Loucy (cell line): Measurements from ENCODE around the gene SLC25A18.

Experiments
- H2AFZ ChIP-seq: fragments of 200-600 bp; sonication (generic); 2 replicates; pipeline ENCODE4 v1.6.0; 2016; ENCODE audit warnings: antibody characterized with exemption, mild to moderate bottlenecking, low read length, moderate library complexity
- H3F3A ChIP-seq: fragments of 200-600 bp; 2 replicates; pipeline ENCODE4 v1.6.0; 2016; ENCODE audit warnings: antibody characterized with exemption, low read depth, mild to moderate bottlenecking
- H3K27me3 ChIP-seq: fragments of 200-600 bp; sonication (generic); 2 replicates; pipeline ENCODE4 v1.6.1; 2014; ENCODE audit warnings: low read length, mild to moderate bottlenecking; ENCODE audit not compliant: insufficient read depth, poor library complexity, severe bottlenecking
- H3K36me3 ChIP-seq: fragments of 200-600 bp; sonication (generic); 2 replicates; pipeline ENCODE4 v1.6.1; 2016; ENCODE audit warnings: low read length; ENCODE audit not compliant: insufficient read depth
- H3K4me1 ChIP-seq: fragments of 200-600 bp; sonication (generic); 2 replicates; pipeline ENCODE4 v1.5.1; 2014; ENCODE audit warnings: low read length, mild to moderate bottlenecking; ENCODE audit not compliant: insufficient read depth, poor library complexity, severe bottlenecking
- H3K4me2 ChIP-seq: fragments of 200-600 bp; sonication (generic); 2 replicates; pipeline ENCODE4 v1.6.0; 2014; ENCODE audit warnings: antibody characterized with exemption, low read length, low read depth, mild to moderate bottlenecking; ENCODE audit not compliant: poor library complexity, severe bottlenecking
- H3K4me3 ChIP-seq: fragments of 200-600 bp; sonication (generic); 2 replicates; pipeline ENCODE4 v1.5.1; 2014; ENCODE audit warnings: low read length, mild to moderate bottlenecking, mixed read lengths; ENCODE audit not compliant: poor library complexity, severe bottlenecking
- H3K79me2 ChIP-seq: fragments of 200-600 bp; sonication (generic); 2 replicates; pipeline ENCODE4 v1.6.1; 2014; ENCODE audit warnings: low read length; ENCODE audit not compliant: insufficient read depth
- H3K9ac ChIP-seq: fragments of 200-600 bp; sonication (generic); 2 replicates; pipeline ENCODE4 v1.6.0; 2014; ENCODE audit warnings: mild to moderate bottlenecking, low read depth, low read length, moderate library complexity; ENCODE audit not compliant: poor library complexity, severe bottlenecking
- H3K9me2 ChIP-seq: fragments of 200-600 bp; sonication (generic); replicated peaks from 2 replicates; pipeline ENCODE4 v1.6.1; 2016; ENCODE audit warnings: low read depth, low read length, mixed read lengths
- H3K9me3 ChIP-seq: fragments of 200-600 bp; sonication (generic); 2 replicates; pipeline ENCODE4 v1.6.1; 2014; ENCODE audit warnings: mild to moderate bottlenecking, antibody characterized with exemption, low read length, low read depth; ENCODE audit not compliant: insufficient read depth
- H4K20me1 ChIP-seq: fragments of 200-600 bp; sonication (generic); 2 replicates; pipeline ENCODE4 v1.6.0; 2014; ENCODE audit warnings: antibody characterized with exemption, low read length, mild to moderate bottlenecking; ENCODE audit not compliant: insufficient read depth, poor library complexity, severe bottlenecking
- EZH2phosphoT487 ChIP-seq: fragments of 200-600 bp; IDR thresholded peaks from 2 replicates; pipeline ENCODE4 v1.6.1; 2018; ENCODE audit warnings: antibody characterized with exemption, mild to moderate bottlenecking, moderate library complexity, borderline replicate concordance
- TF ChIP-seq, protein P1 (sequence below): fragments of 200-600 bp; sonication (generic); conservative IDR thresholded peaks from 2 replicates; pipeline ENCODE4 v1.5.1; 2014; ENCODE audit warnings: mild to moderate bottlenecking, antibody characterized with exemption, low read length

SLC25A18 gene

DNA sequence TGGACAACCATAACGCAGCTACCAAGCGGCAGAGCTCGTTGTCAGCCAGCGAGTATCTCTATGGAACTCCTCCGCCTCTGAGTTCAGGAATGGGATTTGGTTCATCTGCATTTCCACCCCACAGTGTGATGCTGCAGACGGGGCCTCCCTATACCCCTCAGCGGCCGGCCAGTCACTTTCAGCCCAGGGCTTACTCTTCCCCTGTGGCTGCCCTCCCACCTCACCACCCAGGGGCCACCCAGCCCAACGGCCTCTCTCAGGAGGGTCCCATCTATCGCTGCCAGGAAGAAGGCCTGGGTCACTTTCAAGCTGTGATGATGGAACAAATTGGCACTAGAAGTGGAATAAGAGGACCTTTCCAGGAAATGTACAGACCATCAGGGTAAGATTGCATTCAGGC is 14.1 kb upstream of the SLC25A18 start:
- Histone ChIP-seq H3K9me2 (no peaks in the 10 kb centered on the region), H4K20me1 (no peaks in the 10 kb centered on the region), H3K27me3 (no peaks in the 10 kb centered on the region), H3K79me2 (no peaks in the 10 kb centered on the region), H3K9me3 (no peaks in the 10 kb centered on the region), H2AFZ (no peak overlapping the region), H3K4me3 (no peak overlapping the region), H3K36me3 (no peaks in the 10 kb centered on the region), H3F3A (no peaks in the 10 kb centered on the region), H3K4me2 (no peak overlapping the region), H3K9ac (no peak overlapping the region), H3K4me1 (no peaks in the 10 kb centered on the region)
- no peak for TF ChIP-seq EZH2phosphoT487
- TF ChIP-seq, protein P1, sequence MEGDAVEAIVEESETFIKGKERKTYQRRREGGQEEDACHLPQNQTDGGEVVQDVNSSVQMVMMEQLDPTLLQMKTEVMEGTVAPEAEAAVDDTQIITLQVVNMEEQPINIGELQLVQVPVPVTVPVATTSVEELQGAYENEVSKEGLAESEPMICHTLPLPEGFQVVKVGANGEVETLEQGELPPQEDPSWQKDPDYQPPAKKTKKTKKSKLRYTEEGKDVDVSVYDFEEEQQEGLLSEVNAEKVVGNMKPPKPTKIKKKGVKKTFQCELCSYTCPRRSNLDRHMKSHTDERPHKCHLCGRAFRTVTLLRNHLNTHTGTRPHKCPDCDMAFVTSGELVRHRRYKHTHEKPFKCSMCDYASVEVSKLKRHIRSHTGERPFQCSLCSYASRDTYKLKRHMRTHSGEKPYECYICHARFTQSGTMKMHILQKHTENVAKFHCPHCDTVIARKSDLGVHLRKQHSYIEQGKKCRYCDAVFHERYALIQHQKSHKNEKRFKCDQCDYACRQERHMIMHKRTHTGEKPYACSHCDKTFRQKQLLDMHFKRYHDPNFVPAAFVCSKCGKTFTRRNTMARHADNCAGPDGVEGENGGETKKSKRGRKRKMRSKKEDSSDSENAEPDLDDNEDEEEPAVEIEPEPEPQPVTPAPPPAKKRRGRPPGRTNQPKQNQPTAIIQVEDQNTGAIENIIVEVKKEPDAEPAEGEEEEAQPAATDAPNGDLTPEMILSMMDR: no peak

DNA sequence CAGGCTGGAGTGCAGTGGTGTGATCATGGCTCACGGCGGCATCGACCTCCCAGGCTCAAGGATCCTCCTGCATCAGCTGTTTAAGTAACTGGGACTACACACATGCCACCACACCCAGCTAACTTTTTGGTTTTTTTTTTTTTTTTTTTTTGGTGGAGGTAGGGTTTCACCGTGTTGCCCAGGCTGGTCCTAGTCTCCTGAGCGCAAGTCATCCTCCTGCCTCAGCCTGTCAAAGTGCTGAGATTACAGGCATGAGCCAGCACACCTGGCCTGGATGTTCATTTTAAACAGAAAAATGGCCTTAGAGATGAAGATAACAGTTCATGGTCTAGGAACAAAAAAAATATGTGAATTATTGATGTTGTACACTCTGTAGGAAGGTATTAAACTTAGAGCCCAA is 13.6 kb upstream of the SLC25A18 start:
- Histone ChIP-seq H3F3A (no peaks in the 10 kb centered on the region), H3K27me3 (no peaks in the 10 kb centered on the region), H3K4me2 (no peak overlapping the region), H3K4me1 (no peaks in the 10 kb centered on the region), H3K9ac (no peak overlapping the region), H3K9me2 (no peaks in the 10 kb centered on the region), H4K20me1 (no peaks in the 10 kb centered on the region), H3K4me3 (no peak overlapping the region), H3K79me2 (no peaks in the 10 kb centered on the region), H3K36me3 (no peaks in the 10 kb centered on the region), H2AFZ (no peak overlapping the region), H3K9me3 (no peaks in the 10 kb centered on the region)
- TF ChIP-seq EZH2phosphoT487: no peak
- TF ChIP-seq, protein P1: no peak

DNA sequence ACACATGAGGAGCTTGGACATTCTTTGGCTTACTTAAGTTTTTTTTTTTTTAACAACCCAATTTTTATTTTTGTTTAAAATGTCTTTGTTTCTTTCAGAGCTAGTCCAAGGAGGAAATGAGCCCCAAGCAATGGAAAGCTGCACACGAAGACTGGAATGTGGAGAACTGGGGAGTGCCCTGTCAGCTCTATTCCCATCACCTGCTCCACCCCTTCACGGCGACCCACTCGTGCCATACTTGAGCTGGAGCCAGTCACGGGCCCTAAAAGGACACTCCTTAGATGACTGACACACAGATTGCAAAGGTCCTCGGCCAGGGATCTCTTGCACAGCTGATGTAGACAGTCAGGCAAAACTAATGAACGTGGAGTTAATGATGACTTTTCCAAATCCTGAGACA is 10.6 kb upstream of the SLC25A18 start:
- Histone ChIP-seq H3K4me3 (no peak overlapping the region), H2AFZ (no peak overlapping the region), H3F3A (no peaks in the 10 kb centered on the region), H3K4me1 (no peaks in the 10 kb centered on the region), H3K27me3 (no peaks in the 10 kb centered on the region), H3K79me2 (no peaks in the 10 kb centered on the region), H3K4me2 (no peak overlapping the region), H3K9me3 (no peaks in the 10 kb centered on the region), H3K36me3 (no peaks in the 10 kb centered on the region), H4K20me1 (no peaks in the 10 kb centered on the region), H3K9me2 (no peaks in the 10 kb centered on the region), H3K9ac (no peak overlapping the region)
- no peak for TF ChIP-seq EZH2phosphoT487
- TF ChIP-seq, protein P1: no peak
